GM21723 (cell line): ENCODE measurements around the gene ALG3.
A peak's percentile ranks its signal among the peaks of the same experiment; 100 is the strongest.

ENCODE experiments used
- ATAC-seq: cut with Tn5 transposase; IDR thresholded peaks from one replicate; pipeline ENCODE4 v1.9.1; 2021; ENCODE audit warnings: mild to moderate bottlenecking, moderate library complexity; ENCODE audit not compliant: unreplicated experiment

Gene ALG3

GRCh38 chr3:184260724-184261269, 12.0 kb upstream of the ALG3 start:
- ATAC-seq = peak; percentile 15

- no peak for ATAC-seq
Measured at GRCh38 chr3:184259878-184260723, 11.3 kb upstream of the ALG3 start.

- no peak for ATAC-seq
Measured at GRCh38 chr3:184259396-184259877, 10.7 kb upstream of the ALG3 start.

GRCh38 chr3:184258926-184259325, 10.2 kb upstream of the ALG3 start:
- no peak for ATAC-seq

GRCh38 chr3:184257083-184257915, 8.5 kb upstream of the ALG3 start:
- ATAC-seq = no peak

- ATAC-seq = no peak
Measured at GRCh38 chr3:184255291-184256039, 6.7 kb upstream of the ALG3 start.

GRCh38 chr3:184250167-184250828, 1.5 kb upstream of the ALG3 start:
- ATAC-seq = peak; percentile 77

- peak; percentile 91 for ATAC-seq
Measured at GRCh38 chr3:184249412-184250166, 827 bp upstream of the ALG3 start, which contains the start of gene EEF1AKMT4. Gene EEF1AKMT4 (plus strand): TSS chr3:184249672. CDS start chr3:184249695, 23 bp downstream.

- no peak for ATAC-seq
Measured at GRCh38 chr3:184242297-184242685, 6.5 kb downstream of the ALG3 start.

- ATAC-seq = no peak
Measured at GRCh38 chr3:184241447-184242296, 7.1 kb downstream of the ALG3 start.

GRCh38 chr3:184241141-184241446, 7.7 kb downstream of the ALG3 start:
- no peak for ATAC-seq

GRCh38 chr3:184240384-184241140, 8.2 kb downstream of the ALG3 start:
- no peak for ATAC-seq

- no peak for ATAC-seq
Measured at GRCh38 chr3:184239708-184240107, 9.1 kb downstream of the ALG3 start.

- ATAC-seq = no peak
Measured at GRCh38 chr3:184239221-184239620, 9.5 kb downstream of the ALG3 start.

- ATAC-seq = no peak
Measured at GRCh38 chr3:184238246-184238818, 10.4 kb downstream of the ALG3 start.

GRCh38 chr3:184237807-184238206, 11.0 kb downstream of the ALG3 start:
- no peak for ATAC-seq

- ATAC-seq = no peak
Measured at GRCh38 chr3:184237211-184237610, 11.6 kb downstream of the ALG3 start.

GRCh38 chr3:184236636-184237035, 12.1 kb downstream of the ALG3 start:
- ATAC-seq = no peak
